VCaP (cell line): Measurements from ENCODE around the gene PELI2.

Experiments
- H3K27ac ChIP-seq: fragments of 450-650 bp; 2 replicates; pipeline ENCODE4 v1.5.1; 2017
- CTCF ChIP-seq: fragments of 450-650 bp; conservative IDR thresholded peaks from 2 replicates; pipeline ENCODE4 v1.5.1; 2017; ENCODE audit warnings: mild to moderate bottlenecking, moderate library complexity

The PELI2 gene

GRCh38 chr14:56087671-56088471 lies 30.3 kb upstream of the PELI2 start:
- peak overlapping the region; percentile 60 for H3K27ac ChIP-seq
- TF ChIP-seq CTCF: no peak

- no peak overlapping the region; the same call in 1 of the 2 replicates for H3K27ac ChIP-seq
- no peak for TF ChIP-seq CTCF
These were observed 29.3 kb upstream of the PELI2 start for GRCh38 chr14:56088941-56089340.

- H3K27ac ChIP-seq: no peak overlapping the region
- no peak for TF ChIP-seq CTCF
These were observed 25.4 kb upstream of the PELI2 start for GRCh38 chr14:56092763-56093162.

GRCh38 chr14:56094076-56094475 lies 24.1 kb upstream of the PELI2 start:
- no peak for TF ChIP-seq CTCF
- H3K27ac ChIP-seq: no peak overlapping the region

- no peak overlapping the region for H3K27ac ChIP-seq
- no peak for TF ChIP-seq CTCF
These were observed 20.2 kb upstream of the PELI2 start for GRCh38 chr14:56098021-56098420.

- H3K27ac ChIP-seq: no peak overlapping the region
- no peak for TF ChIP-seq CTCF
These were observed 19.0 kb upstream of the PELI2 start for GRCh38 chr14:56099081-56099797.

GRCh38 chr14:56100556-56100955 lies 17.7 kb upstream of the PELI2 start:
- TF ChIP-seq CTCF: no peak
- no peak overlapping the region for H3K27ac ChIP-seq
